HEK293 (cell line): ENCODE results near the gene MCIDAS.

Experiments
- ATF2 ChIP-seq: fragments of 450-650 bp; formaldehyde crosslinking; IDR thresholded peaks from 2 replicates; pipeline ENCODE4 v1.5.1; 2016; ENCODE audit warnings: missing biosample characterization, missing genetic modification characterization, low read depth
- CTCF ChIP-seq: fragments of 450-650 bp; formaldehyde crosslinking; IDR thresholded peaks from 2 replicates; pipeline ENCODE4 v1.5.1; 2016; ENCODE audit warnings: missing biosample characterization, missing genetic modification characterization
- KLF17 ChIP-seq: fragments of 450-650 bp; formaldehyde crosslinking; IDR thresholded peaks from 2 replicates; pipeline ENCODE4 v1.5.1; 2016; ENCODE audit warnings: missing biosample characterization, missing genetic modification characterization
- KLF7 ChIP-seq: fragments of 450-650 bp; formaldehyde crosslinking; IDR thresholded peaks from 2 replicates; pipeline ENCODE4 v1.5.1; 2016; ENCODE audit warnings: missing biosample characterization, missing genetic modification characterization, borderline replicate concordance
- MYNN ChIP-seq: fragments of 450-650 bp; formaldehyde crosslinking; IDR thresholded peaks from 2 replicates; pipeline ENCODE4 v1.5.1; 2016; ENCODE audit warnings: missing biosample characterization, missing genetic modification characterization, borderline replicate concordance
- PATZ1 ChIP-seq: fragments of 450-650 bp; formaldehyde crosslinking; IDR thresholded peaks from 2 replicates; pipeline ENCODE4 v1.5.1; 2016; ENCODE audit warnings: missing biosample characterization, missing genetic modification characterization
- SETDB1 ChIP-seq: IDR thresholded peaks from one replicate; pipeline ENCODE4 v1.6.1; 2017; ENCODE audit warnings: mild to moderate bottlenecking, low read length, moderate library complexity, mixed read lengths; ENCODE audit not compliant: insufficient read length
- SP3 ChIP-seq: fragments of 450-650 bp; formaldehyde crosslinking; IDR thresholded peaks from 2 replicates; pipeline ENCODE4 v1.5.1; 2016; ENCODE audit warnings: missing biosample characterization, missing genetic modification characterization
- ZBTB49 ChIP-seq: fragments of 450-650 bp; formaldehyde crosslinking; IDR thresholded peaks from 2 replicates; pipeline ENCODE4 v1.5.1; 2016; ENCODE audit warnings: missing biosample characterization, missing genetic modification characterization, low read depth
- ZFP37 ChIP-seq: fragments of 450-650 bp; formaldehyde crosslinking; IDR thresholded peaks from 2 replicates; pipeline ENCODE4 v1.5.1; 2016; ENCODE audit warnings: missing biosample characterization, missing genetic modification characterization
- ZNF133 ChIP-seq: fragments of 450-650 bp; formaldehyde crosslinking; IDR thresholded peaks from 2 replicates; pipeline ENCODE4 v1.5.1; 2016; ENCODE audit warnings: missing biosample characterization, missing genetic modification characterization
- ZNF174 ChIP-seq: fragments of 450-650 bp; formaldehyde crosslinking; IDR thresholded peaks from 2 replicates; pipeline ENCODE4 v1.5.0; 2017; ENCODE audit warnings: missing biosample characterization, mild to moderate bottlenecking, missing genetic modification characterization
- ZNF211 ChIP-seq: fragments of 450-650 bp; formaldehyde crosslinking; IDR thresholded peaks from 2 replicates; pipeline ENCODE4 v1.5.1; 2016; ENCODE audit warnings: low read depth, missing biosample characterization, missing genetic modification characterization
- ZNF37A ChIP-seq: fragments of 450-650 bp; IDR thresholded peaks from 2 replicates; pipeline ENCODE4 v1.5.1; 2018; ENCODE audit warnings: missing biosample characterization, missing genetic modification characterization

GRCh38 chr5:55172937-55173686 is 54.0 kb downstream of the MCIDAS start, which contains the start of gene CDC20B:
- TF ChIP-seq SP3 (tag by site-specific recombination) (peak; percentile 66), PATZ1 (tag by site-specific recombination) (peak; percentile 91), KLF17 (tag by site-specific recombination) (peak; percentile 27; the same call in 1 of the 2 replicates), ZNF37A (tag by site-specific recombination) (no peak), CTCF (no peak), ATF2 (tag by site-specific recombination) (no peak), ZNF174 (tag by site-specific recombination) (no peak), ZNF211 (tag by site-specific recombination) (no peak), KLF7 (tag by site-specific recombination) (peak; percentile 14; the same call in 1 of the 2 replicates), MYNN (tag by site-specific recombination) (no peak), ZNF133 (no peak), ZFP37 (no peak), ZBTB49 (tag by site-specific recombination) (no peak), SETDB1 (no peak)
